Esophagus muscularis mucosa (tissue), 3 donors: ENCODE data around the gene DNM3.

Experiments
- POLR2AphosphoS5 ChIP-seq, 2 donors: sonication (generic); formaldehyde crosslinking; IDR thresholded peaks; one replicate each; pipeline ENCODE4 v1.6.1; 2017; ENCODE audit warnings: antibody characterized with exemption in 2 of 2
- TF ChIP-seq, protein P1 (sequence below), 3 experiments: fragments of 200-600 bp in 2 of 3; fragments of 450-650 bp in 1 of 3; sonication (generic) in 2 of 3; IDR thresholded peaks; one replicate each; pipeline ENCODE4 v1.5.1; 2017 to 2019; ENCODE audit warnings: antibody characterized with exemption in 3 of 3, mild to moderate bottlenecking in 2 of 3, moderate library complexity in 1 of 3

DNA sequence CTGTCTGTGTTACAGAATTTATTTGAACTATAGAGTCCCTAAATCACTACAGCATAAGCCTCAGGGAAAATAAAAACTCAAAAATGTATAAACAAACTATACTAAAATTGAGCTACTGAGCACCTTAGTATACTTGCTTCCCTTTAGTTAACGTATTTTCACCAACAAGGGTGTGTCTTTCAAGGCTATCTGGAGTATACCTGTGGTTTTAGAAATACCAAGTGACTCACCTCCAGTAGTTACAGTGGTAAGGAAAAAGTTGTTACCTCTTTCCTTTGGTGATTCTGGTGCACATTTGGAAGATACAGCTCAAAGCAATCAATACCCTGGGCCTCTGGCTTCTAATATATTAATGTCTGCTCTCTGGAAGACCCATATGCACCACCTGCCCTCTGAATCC lies 511.1 kb downstream of the DNM3 start:
- TF ChIP-seq, protein P1, sequence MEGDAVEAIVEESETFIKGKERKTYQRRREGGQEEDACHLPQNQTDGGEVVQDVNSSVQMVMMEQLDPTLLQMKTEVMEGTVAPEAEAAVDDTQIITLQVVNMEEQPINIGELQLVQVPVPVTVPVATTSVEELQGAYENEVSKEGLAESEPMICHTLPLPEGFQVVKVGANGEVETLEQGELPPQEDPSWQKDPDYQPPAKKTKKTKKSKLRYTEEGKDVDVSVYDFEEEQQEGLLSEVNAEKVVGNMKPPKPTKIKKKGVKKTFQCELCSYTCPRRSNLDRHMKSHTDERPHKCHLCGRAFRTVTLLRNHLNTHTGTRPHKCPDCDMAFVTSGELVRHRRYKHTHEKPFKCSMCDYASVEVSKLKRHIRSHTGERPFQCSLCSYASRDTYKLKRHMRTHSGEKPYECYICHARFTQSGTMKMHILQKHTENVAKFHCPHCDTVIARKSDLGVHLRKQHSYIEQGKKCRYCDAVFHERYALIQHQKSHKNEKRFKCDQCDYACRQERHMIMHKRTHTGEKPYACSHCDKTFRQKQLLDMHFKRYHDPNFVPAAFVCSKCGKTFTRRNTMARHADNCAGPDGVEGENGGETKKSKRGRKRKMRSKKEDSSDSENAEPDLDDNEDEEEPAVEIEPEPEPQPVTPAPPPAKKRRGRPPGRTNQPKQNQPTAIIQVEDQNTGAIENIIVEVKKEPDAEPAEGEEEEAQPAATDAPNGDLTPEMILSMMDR (IDR thresholded peaks at IDR 0.05), result no peak
- no peak for TF ChIP-seq POLR2AphosphoS5 (IDR thresholded peaks at IDR 0.05)
